ENCODE results near the gene TFF1.

Gene TFF1

DNA sequence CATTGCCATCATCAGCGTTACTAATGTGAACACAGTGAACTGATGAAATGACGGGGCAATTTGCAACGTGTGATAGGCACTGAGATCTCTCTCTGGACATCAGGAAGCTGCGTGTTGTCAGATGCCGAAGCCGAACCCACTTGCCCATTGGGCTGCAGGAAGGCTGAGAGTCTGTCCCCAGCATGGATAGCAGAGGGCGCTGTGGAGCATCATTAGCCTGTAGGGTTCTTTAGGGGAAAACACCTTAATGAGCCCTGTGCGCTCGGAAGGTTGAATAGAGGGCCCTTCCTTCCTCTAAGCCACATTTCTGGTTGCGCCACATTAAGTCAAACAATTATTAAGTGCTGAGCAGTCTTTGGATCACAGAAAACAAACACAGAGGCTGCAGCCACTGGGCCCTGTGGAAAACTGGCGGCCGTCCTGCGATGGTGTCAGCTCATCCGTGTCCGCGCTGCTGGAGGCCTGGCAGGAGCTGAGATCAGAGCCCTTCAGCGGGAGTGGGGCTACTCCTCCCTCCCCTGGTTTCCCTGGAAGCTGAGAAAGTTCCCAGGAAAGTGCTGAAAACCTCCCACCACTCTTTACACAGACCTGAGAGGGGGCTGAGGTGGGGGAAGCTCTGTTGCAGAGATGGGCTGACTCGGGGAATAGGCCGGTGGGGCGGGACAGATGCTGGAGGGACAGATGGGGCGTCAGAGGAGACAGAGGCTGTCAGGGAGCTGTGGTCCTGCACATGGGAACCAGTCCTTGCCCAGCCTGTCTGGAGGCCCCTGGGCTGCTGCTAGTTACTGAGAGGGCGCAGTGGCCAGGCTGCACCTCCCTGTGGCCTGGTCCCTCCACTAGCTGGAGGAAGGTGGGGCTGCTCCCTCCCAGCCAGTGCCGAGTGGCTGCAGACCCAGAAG, 28.3 kb downstream of the TFF1 start:
- H3K4me2 ChIP-seq (ENCODE audit: low read length), result no peak overlapping the region

DNA sequence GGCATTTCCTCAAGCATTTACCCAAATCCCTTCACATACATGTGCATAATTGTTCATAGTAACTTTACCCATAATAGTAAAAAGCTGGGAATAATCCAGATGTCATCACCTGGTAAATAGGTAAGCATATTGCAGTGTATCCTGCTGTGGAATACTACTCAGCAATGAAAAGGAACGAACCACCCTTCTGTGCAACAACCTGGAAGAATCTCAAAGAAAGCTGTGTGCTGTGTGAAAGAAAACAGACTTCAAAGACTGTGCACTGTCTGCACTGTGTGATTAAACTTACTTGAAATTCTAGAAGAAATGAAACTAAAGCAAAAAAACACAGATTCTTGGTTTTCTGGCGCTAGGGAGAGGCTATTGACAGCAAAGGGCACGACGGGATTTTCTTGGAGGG, 29.1 kb downstream of the TFF1 start:
- Histone ChIP-seq H3K9ac (ENCODE audit: low read length) (no peak overlapping the region), H3K79me2 (ENCODE audit: insufficient read depth, low read length) (no peaks in the 10 kb centered on the region), H4K20me1 (ENCODE audit: insufficient read depth, low read length) (no peaks in the 10 kb centered on the region), H2AFZ (ENCODE audit: low read length) (no peak overlapping the region), H3K27me3 (ENCODE audit: insufficient read depth, low read length) (peaks cover 7% of the 10 kb centered on the region; the same call in 1 of the 2 replicates), H3K36me3 (ENCODE audit: insufficient read depth, low read length) (no peaks in the 10 kb centered on the region), H3K4me2 (ENCODE audit: low read length) (no peak overlapping the region), H3F3A (ENCODE audit: insufficient read depth, low read length) (no peaks in the 10 kb centered on the region), H3K27ac (ENCODE audit: low read depth, low read length, poor library complexity, severe bottlenecking) (no peak overlapping the region), H3K4me3 (ENCODE audit: low read depth, low read length, poor library complexity, severe bottlenecking) (no peak overlapping the region), H3K4me1 (ENCODE audit: insufficient read depth, low read length, severe bottlenecking) (no peaks in the 10 kb centered on the region), H3K9me3 (ENCODE audit: low read length) (peaks cover 4% of the 10 kb centered on the region; the same call in 1 of the 2 replicates), H3K9me2 (ENCODE audit: low read depth, low read length) (no peaks in the 10 kb centered on the region)
- TF ChIP-seq EZH2 (IDR thresholded peaks at IDR 0.05; ENCODE audit: borderline replicate concordance, low read length), result no peak
- TF ChIP-seq, protein P1, sequence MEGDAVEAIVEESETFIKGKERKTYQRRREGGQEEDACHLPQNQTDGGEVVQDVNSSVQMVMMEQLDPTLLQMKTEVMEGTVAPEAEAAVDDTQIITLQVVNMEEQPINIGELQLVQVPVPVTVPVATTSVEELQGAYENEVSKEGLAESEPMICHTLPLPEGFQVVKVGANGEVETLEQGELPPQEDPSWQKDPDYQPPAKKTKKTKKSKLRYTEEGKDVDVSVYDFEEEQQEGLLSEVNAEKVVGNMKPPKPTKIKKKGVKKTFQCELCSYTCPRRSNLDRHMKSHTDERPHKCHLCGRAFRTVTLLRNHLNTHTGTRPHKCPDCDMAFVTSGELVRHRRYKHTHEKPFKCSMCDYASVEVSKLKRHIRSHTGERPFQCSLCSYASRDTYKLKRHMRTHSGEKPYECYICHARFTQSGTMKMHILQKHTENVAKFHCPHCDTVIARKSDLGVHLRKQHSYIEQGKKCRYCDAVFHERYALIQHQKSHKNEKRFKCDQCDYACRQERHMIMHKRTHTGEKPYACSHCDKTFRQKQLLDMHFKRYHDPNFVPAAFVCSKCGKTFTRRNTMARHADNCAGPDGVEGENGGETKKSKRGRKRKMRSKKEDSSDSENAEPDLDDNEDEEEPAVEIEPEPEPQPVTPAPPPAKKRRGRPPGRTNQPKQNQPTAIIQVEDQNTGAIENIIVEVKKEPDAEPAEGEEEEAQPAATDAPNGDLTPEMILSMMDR (IDR thresholded peaks at IDR 0.05; ENCODE audit: low read length), result no peak

More for the DNA sequence above, 28.3 kb downstream of the TFF1 start:
- Histone ChIP-seq H3K9ac (ENCODE audit: low read length) (no peak overlapping the region), H3K79me2 (ENCODE audit: insufficient read depth, low read length) (no peaks in the 10 kb centered on the region), H3K27ac (ENCODE audit: low read depth, low read length, poor library complexity, severe bottlenecking) (no peak overlapping the region), H3F3A (ENCODE audit: insufficient read depth, low read length) (no peaks in the 10 kb centered on the region), H3K9me2 (ENCODE audit: low read depth, low read length) (no peaks in the 10 kb centered on the region), H2AFZ (ENCODE audit: low read length) (no peak overlapping the region), H3K27me3 (ENCODE audit: insufficient read depth, low read length) (peaks cover 4% of the 10 kb centered on the region; the same call in 1 of the 2 replicates), H3K36me3 (ENCODE audit: insufficient read depth, low read length) (no peaks in the 10 kb centered on the region), H3K4me1 (ENCODE audit: insufficient read depth, low read length, severe bottlenecking) (no peaks in the 10 kb centered on the region), H3K4me3 (ENCODE audit: low read depth, low read length, poor library complexity, severe bottlenecking) (no peak overlapping the region), H4K20me1 (ENCODE audit: insufficient read depth, low read length) (no peaks in the 10 kb centered on the region), H3K9me3 (ENCODE audit: low read length) (peaks cover 4% of the 10 kb centered on the region; the same call in 1 of the 2 replicates)
- TF ChIP-seq, protein P1 (IDR thresholded peaks at IDR 0.05; ENCODE audit: low read length), result peak; percentile 78
- no peak for TF ChIP-seq EZH2 (IDR thresholded peaks at IDR 0.05; ENCODE audit: borderline replicate concordance, low read length)

DNA sequence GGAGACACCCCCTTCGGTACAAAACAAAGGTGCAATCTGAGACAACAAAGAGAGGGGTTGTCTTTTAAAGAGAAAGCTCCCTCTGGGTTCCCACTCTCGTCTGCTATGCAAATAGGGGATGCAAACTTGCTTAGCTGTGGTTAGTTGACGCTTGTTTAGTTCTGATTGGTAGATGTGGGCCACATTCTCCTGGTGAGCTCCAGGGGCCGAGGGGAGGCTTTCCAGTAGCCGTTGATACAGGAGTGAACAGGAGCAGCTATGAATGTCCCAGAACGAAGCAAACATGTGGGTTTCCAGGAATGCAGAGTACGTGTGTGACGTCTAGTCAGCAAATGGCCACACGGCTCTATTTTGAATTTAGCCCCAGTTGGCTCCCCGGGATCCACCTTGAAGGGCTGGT, 30.3 kb downstream of the TFF1 start:
- TF ChIP-seq EZH2 (IDR thresholded peaks at IDR 0.05; ENCODE audit: borderline replicate concordance, low read length), result no peak
- TF ChIP-seq, protein P1 (IDR thresholded peaks at IDR 0.05; ENCODE audit: low read length), result no peak
- Histone ChIP-seq H3K9me2 (ENCODE audit: low read depth, low read length) (no peaks in the 10 kb centered on the region), H3K9ac (ENCODE audit: low read length) (no peak overlapping the region), H3K4me1 (ENCODE audit: insufficient read depth, low read length, severe bottlenecking) (no peaks in the 10 kb centered on the region), H3K4me3 (ENCODE audit: low read depth, low read length, poor library complexity, severe bottlenecking) (no peak overlapping the region), H3K27ac (ENCODE audit: low read depth, low read length, poor library complexity, severe bottlenecking) (no peak overlapping the region), H3K9me3 (ENCODE audit: low read length) (peaks cover 10% of the 10 kb centered on the region; the same call in 1 of the 2 replicates), H3K27me3 (ENCODE audit: insufficient read depth, low read length) (peaks cover 10% of the 10 kb centered on the region; the same call in 1 of the 2 replicates), H3F3A (ENCODE audit: insufficient read depth, low read length) (no peaks in the 10 kb centered on the region), H2AFZ (ENCODE audit: low read length) (no peak overlapping the region), H3K36me3 (ENCODE audit: insufficient read depth, low read length) (no peaks in the 10 kb centered on the region), H3K4me2 (ENCODE audit: low read length) (no peak overlapping the region), H3K79me2 (ENCODE audit: insufficient read depth, low read length) (no peaks in the 10 kb centered on the region), H4K20me1 (ENCODE audit: insufficient read depth, low read length) (no peaks in the 10 kb centered on the region)

Measured in OCI-LY1 (cell line).